ENCODE data around the gene EEF1AKMT2.

DNA sequence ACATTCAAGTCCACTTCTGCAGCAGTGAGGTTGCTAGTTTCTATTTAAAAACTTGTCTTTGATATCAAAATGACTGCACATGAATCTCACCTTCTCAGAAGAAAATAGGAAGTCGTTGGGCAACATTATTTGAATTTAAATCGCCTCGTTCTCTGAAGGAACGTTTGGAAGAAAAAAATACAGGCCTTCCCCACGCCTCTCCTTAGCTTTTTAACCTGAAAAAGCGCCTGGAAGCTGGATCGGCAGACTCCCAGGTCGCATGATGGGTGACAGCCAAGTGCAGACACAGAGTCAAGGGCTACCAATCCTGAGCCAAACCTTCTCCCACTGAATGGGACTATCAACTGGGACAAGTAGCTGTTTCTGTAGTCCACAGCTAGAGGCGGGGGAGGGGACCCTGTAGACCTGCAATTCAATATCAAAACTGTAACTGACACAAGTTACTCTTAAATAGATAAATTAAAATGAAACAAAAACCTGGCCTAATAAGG is 49.7 kb downstream of the EEF1AKMT2 start:
- TF ChIP-seq, protein P1, sequence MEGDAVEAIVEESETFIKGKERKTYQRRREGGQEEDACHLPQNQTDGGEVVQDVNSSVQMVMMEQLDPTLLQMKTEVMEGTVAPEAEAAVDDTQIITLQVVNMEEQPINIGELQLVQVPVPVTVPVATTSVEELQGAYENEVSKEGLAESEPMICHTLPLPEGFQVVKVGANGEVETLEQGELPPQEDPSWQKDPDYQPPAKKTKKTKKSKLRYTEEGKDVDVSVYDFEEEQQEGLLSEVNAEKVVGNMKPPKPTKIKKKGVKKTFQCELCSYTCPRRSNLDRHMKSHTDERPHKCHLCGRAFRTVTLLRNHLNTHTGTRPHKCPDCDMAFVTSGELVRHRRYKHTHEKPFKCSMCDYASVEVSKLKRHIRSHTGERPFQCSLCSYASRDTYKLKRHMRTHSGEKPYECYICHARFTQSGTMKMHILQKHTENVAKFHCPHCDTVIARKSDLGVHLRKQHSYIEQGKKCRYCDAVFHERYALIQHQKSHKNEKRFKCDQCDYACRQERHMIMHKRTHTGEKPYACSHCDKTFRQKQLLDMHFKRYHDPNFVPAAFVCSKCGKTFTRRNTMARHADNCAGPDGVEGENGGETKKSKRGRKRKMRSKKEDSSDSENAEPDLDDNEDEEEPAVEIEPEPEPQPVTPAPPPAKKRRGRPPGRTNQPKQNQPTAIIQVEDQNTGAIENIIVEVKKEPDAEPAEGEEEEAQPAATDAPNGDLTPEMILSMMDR (IDR thresholded peaks at IDR 0.05) = no peak
- TF ChIP-seq EZH2 (IDR thresholded peaks at IDR 0.05) (no peak), EZH2phosphoT487 (IDR thresholded peaks at IDR 0.05) (no peak)

Data from neural progenitor cell (in vitro differentiated cells).